ENCODE results near the gene PRKN.
"Not testable (repeated sequence)": the region's sequence is repeated elsewhere in the genome, so short reads cannot be mapped to it uniquely, and the experiment has no call there.

PRKN gene

DNA sequence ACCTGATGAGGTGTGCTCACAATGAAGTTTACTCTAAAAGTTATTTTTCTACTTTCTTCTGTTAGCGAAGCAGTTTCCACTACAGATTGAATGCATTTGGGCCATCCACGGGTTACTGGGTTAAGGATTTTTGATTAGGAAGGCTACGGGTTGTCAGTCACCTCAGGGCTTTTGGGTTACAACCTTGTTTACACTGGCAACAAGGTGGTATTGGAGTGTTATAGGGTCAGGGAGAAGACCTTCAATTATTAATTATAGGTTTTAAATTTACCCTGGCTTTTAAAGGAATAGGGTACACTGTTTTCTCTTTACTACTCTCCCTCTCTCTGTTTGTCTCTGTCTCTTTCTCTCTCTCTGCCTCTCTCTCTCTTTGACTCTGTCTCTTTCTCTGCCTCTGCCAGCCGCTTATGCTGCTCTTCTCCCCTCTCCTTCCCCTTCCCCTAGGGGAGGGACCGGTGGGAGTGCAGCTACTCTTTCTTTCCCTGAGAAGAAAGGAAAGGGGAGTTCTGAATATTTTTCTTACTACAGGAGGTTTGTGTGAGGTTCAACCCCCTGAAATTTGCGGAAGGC is 1413.5 kb downstream of the PRKN start:
- no peak overlapping the region for H3K27ac ChIP-seq (ENCODE audit: insufficient read depth, low read length, poor library complexity, severe bottlenecking)
- DNase-seq: no peak
- H3K4me3 ChIP-seq (ENCODE audit: insufficient read depth, low read depth, low read length, poor library complexity, severe bottlenecking): no peak overlapping the region
- no peaks in the 10 kb centered on the region for H3K9me3 ChIP-seq (ENCODE audit: control insufficient read depth, low read length)
- no peaks in the 10 kb centered on the region for H3K27me3 ChIP-seq (replicated peaks; ENCODE audit: control insufficient read depth, insufficient read depth, low read length, poor library complexity, severe bottlenecking)
- no peaks in the 10 kb centered on the region for H3K36me3 ChIP-seq (ENCODE audit: control insufficient read depth, insufficient read depth, low read length)
- H3K4me1 ChIP-seq (ENCODE audit: control insufficient read depth, insufficient read depth, low read length, poor library complexity, severe bottlenecking): no peaks in the 10 kb centered on the region

DNA sequence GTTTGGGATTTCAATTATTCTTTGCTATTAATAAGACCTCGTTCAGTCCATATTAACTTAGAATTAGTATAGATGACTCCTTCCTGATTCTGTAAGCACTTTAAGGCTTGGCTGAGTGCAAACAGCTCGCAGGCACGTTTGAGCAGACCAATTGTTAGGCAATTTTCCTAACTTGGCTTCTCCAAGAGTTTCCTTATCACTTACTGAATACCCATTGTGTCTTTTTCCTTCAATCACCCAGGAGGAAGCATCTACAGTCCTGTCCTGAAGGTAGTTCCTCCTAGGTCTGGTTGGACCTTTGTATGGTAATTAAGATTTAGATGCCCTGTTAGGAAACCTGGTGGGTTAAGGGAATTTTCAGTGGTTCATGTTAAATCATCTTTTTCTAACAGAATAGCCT is 1414.1 kb downstream of the PRKN start:
- H3K27ac ChIP-seq (ENCODE audit: insufficient read depth, low read length, poor library complexity, severe bottlenecking); DNase-seq; H3K9me3 ChIP-seq (ENCODE audit: control insufficient read depth, low read length); H3K27me3 ChIP-seq (replicated peaks; ENCODE audit: control insufficient read depth, insufficient read depth, low read length, poor library complexity, severe bottlenecking); H3K4me1 ChIP-seq (ENCODE audit: control insufficient read depth, insufficient read depth, low read length, poor library complexity, severe bottlenecking); H3K4me3 ChIP-seq (ENCODE audit: insufficient read depth, low read depth, low read length, poor library complexity, severe bottlenecking); H3K36me3 ChIP-seq (ENCODE audit: control insufficient read depth, insufficient read depth, low read length): not testable (repeated sequence)

- not testable (repeated sequence) for H3K4me3 ChIP-seq (ENCODE audit: insufficient read depth, low read depth, low read length, poor library complexity, severe bottlenecking); H3K27ac ChIP-seq (ENCODE audit: insufficient read depth, low read length, poor library complexity, severe bottlenecking); DNase-seq; H3K9me3 ChIP-seq (ENCODE audit: control insufficient read depth, low read length); H3K27me3 ChIP-seq (replicated peaks; ENCODE audit: control insufficient read depth, insufficient read depth, low read length, poor library complexity, severe bottlenecking); H3K4me1 ChIP-seq (ENCODE audit: control insufficient read depth, insufficient read depth, low read length, poor library complexity, severe bottlenecking); H3K36me3 ChIP-seq (ENCODE audit: control insufficient read depth, insufficient read depth, low read length)
Observed at GRCh38 chr6:161309774-161310173, 1417.8 kb downstream of the PRKN start.

DNA sequence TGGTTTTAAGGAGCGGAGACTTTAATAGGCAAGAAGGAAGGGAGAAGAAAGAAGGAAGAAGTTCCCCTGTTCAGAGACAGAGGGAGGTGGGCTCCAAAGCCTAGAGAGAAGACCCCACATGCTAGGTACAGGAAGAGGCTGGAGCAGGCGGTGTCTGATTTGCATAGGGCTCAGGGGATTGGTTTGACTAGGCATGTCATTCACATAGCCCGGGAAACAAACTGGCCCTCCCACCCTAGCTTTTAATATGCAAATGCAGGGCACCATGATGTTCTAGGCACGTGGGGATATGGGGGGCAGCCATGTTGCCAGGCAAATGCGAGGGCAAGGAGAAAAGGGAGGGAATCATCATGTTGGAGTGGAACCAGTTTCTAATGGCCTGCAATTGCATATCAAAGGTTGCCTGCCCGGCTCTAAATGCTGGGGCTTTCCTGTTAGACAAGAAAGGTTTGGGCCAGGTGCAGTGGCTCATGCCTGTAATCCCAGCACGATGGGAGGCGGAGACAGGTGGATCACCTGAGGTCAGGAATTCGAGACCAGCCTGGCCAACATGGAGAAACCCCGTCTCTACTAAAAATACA is 1419.4 kb downstream of the PRKN start:
- Histone ChIP-seq H3K36me3 (ENCODE audit: control insufficient read depth, insufficient read depth, low read length) (no peaks in the 10 kb centered on the region), H3K4me3 (ENCODE audit: insufficient read depth, low read depth, low read length, poor library complexity, severe bottlenecking) (no peak overlapping the region), H3K9me3 (ENCODE audit: control insufficient read depth, low read length) (no peaks in the 10 kb centered on the region), H3K4me1 (ENCODE audit: control insufficient read depth, insufficient read depth, low read length, poor library complexity, severe bottlenecking) (no peaks in the 10 kb centered on the region), H3K27ac (ENCODE audit: insufficient read depth, low read length, poor library complexity, severe bottlenecking) (no peak overlapping the region), H3K27me3 (replicated peaks; ENCODE audit: control insufficient read depth, insufficient read depth, low read length, poor library complexity, severe bottlenecking) (no peaks in the 10 kb centered on the region)
- no peak for DNase-seq

GRCh38 chr6:161305860-161306259 is 1421.7 kb downstream of the PRKN start:
- H3K4me3 ChIP-seq (ENCODE audit: insufficient read depth, low read depth, low read length, poor library complexity, severe bottlenecking): no peak overlapping the region
- H3K36me3 ChIP-seq (ENCODE audit: control insufficient read depth, insufficient read depth, low read length): no peaks in the 10 kb centered on the region
- no peaks in the 10 kb centered on the region for H3K4me1 ChIP-seq (ENCODE audit: control insufficient read depth, insufficient read depth, low read length, poor library complexity, severe bottlenecking)
- no peaks in the 10 kb centered on the region for H3K9me3 ChIP-seq (ENCODE audit: control insufficient read depth, low read length)
- no peak for DNase-seq
- no peak overlapping the region for H3K27ac ChIP-seq (ENCODE audit: insufficient read depth, low read length, poor library complexity, severe bottlenecking)
- no peaks in the 10 kb centered on the region for H3K27me3 ChIP-seq (replicated peaks; ENCODE audit: control insufficient read depth, insufficient read depth, low read length, poor library complexity, severe bottlenecking)

DNA sequence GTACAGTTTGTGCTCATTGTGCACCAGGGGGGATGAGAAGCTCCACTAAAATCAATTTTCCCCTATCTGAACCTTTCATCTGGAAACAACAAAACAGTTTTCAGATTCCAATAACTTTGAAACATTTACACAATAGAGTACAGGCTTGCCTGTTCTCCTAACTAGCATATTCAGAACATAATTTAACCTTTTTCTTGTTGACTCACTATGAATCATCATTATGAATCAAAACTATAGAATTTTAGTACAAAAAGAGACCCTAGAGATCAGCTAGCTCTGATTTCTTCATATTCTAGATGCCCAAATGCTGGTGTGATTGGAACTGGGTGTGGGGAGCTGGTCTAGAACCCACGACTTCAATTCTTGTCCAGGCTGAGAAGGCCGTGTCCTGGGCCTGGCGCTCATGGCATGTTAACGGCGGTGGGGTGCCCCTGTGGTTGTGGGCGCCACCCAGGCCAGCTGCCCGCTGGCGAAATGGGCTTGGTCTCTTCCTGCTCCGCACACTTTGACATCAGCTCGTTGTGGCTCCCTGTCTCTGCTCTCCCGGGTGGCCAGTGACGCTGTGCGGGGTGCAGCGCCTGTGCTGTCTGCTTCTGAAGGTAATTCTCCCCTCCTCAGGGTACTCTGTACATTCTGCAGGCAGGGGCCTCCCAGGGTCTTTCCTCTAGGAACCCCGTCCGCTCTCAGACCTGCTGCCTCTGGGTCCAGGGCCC is 1423.8 kb downstream of the PRKN start:
- DNase-seq: no peak
- H3K4me1 ChIP-seq (ENCODE audit: control insufficient read depth, insufficient read depth, low read length, poor library complexity, severe bottlenecking): no peaks in the 10 kb centered on the region
- no peaks in the 10 kb centered on the region for H3K36me3 ChIP-seq (ENCODE audit: control insufficient read depth, insufficient read depth, low read length)
- no peak overlapping the region for H3K4me3 ChIP-seq (ENCODE audit: insufficient read depth, low read depth, low read length, poor library complexity, severe bottlenecking)
- H3K27ac ChIP-seq (ENCODE audit: insufficient read depth, low read length, poor library complexity, severe bottlenecking): no peak overlapping the region
- H3K9me3 ChIP-seq (ENCODE audit: control insufficient read depth, low read length): no peaks in the 10 kb centered on the region
- no peaks in the 10 kb centered on the region for H3K27me3 ChIP-seq (replicated peaks; ENCODE audit: control insufficient read depth, insufficient read depth, low read length, poor library complexity, severe bottlenecking)

GRCh38 chr6:161302949-161303348 is 1424.6 kb downstream of the PRKN start:
- H3K27me3 ChIP-seq (replicated peaks; ENCODE audit: control insufficient read depth, insufficient read depth, low read length, poor library complexity, severe bottlenecking): no peaks in the 10 kb centered on the region
- H3K9me3 ChIP-seq (ENCODE audit: control insufficient read depth, low read length): no peaks in the 10 kb centered on the region
- H3K4me3 ChIP-seq (ENCODE audit: insufficient read depth, low read depth, low read length, poor library complexity, severe bottlenecking): no peak overlapping the region
- H3K36me3 ChIP-seq (ENCODE audit: control insufficient read depth, insufficient read depth, low read length): no peaks in the 10 kb centered on the region
- DNase-seq: no peak
- H3K27ac ChIP-seq (ENCODE audit: insufficient read depth, low read length, poor library complexity, severe bottlenecking): no peak overlapping the region
- H3K4me1 ChIP-seq (ENCODE audit: control insufficient read depth, insufficient read depth, low read length, poor library complexity, severe bottlenecking): no peaks in the 10 kb centered on the region

GRCh38 chr6:161301338-161301737 is 1426.2 kb downstream of the PRKN start:
- Histone ChIP-seq H3K4me1 (ENCODE audit: control insufficient read depth, insufficient read depth, low read length, poor library complexity, severe bottlenecking) (no peaks in the 10 kb centered on the region), H3K4me3 (ENCODE audit: insufficient read depth, low read depth, low read length, poor library complexity, severe bottlenecking) (no peak overlapping the region), H3K27me3 (replicated peaks; ENCODE audit: control insufficient read depth, insufficient read depth, low read length, poor library complexity, severe bottlenecking) (no peaks in the 10 kb centered on the region), H3K36me3 (ENCODE audit: control insufficient read depth, insufficient read depth, low read length) (no peaks in the 10 kb centered on the region), H3K27ac (ENCODE audit: insufficient read depth, low read length, poor library complexity, severe bottlenecking) (no peak overlapping the region), H3K9me3 (ENCODE audit: control insufficient read depth, low read length) (no peaks in the 10 kb centered on the region)
- DNase-seq: no peak

DNA sequence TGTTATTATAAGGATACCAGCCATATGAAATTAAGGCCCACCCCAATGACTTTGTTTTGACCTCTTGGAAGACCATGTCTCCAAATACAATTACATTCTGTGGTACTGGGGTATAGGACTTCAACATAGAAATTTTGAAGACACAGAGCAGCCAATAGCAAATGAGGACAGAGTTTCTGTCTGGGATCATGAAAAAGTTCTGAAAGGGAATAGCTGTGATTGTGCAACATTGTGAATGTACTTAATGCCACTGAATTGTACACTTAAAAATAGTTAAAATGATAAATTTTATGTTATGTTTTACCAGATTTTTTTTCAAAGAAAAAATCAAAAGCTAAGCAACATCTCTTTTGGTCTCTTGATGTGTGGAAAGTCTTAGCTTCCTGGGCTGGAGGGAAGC is 1426.7 kb downstream of the PRKN start:
- no peaks in the 10 kb centered on the region for H3K27me3 ChIP-seq (replicated peaks; ENCODE audit: control insufficient read depth, insufficient read depth, low read length, poor library complexity, severe bottlenecking)
- H3K27ac ChIP-seq (ENCODE audit: insufficient read depth, low read length, poor library complexity, severe bottlenecking): no peak overlapping the region
- no peaks in the 10 kb centered on the region for H3K4me1 ChIP-seq (ENCODE audit: control insufficient read depth, insufficient read depth, low read length, poor library complexity, severe bottlenecking)
- no peak overlapping the region for H3K4me3 ChIP-seq (ENCODE audit: insufficient read depth, low read depth, low read length, poor library complexity, severe bottlenecking)
- no peaks in the 10 kb centered on the region for H3K9me3 ChIP-seq (ENCODE audit: control insufficient read depth, low read length)
- no peaks in the 10 kb centered on the region for H3K36me3 ChIP-seq (ENCODE audit: control insufficient read depth, insufficient read depth, low read length)
- no peak for DNase-seq

DNA sequence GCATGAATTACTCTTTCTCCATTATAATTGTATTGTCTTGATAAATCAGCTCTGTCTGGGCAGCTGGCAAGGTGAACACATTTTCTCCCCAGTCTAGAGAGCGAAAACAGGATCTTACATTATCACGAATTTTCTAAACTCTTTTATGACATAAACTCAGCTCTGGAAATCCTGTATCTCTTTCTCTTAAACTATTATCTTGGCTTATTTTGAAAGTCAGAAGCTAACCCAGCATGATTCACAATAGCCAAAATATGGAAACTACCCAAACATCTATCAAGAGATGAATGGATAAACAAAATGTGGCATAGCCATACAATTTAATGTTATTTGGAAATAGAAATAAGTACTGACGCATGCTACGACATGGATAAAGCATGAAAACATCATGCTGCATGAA is 1427.8 kb downstream of the PRKN start:
- H3K36me3 ChIP-seq (ENCODE audit: control insufficient read depth, insufficient read depth, low read length): no peaks in the 10 kb centered on the region
- H3K4me1 ChIP-seq (ENCODE audit: control insufficient read depth, insufficient read depth, low read length, poor library complexity, severe bottlenecking): no peaks in the 10 kb centered on the region
- no peak overlapping the region for H3K27ac ChIP-seq (ENCODE audit: insufficient read depth, low read length, poor library complexity, severe bottlenecking)
- DNase-seq: no peak
- H3K27me3 ChIP-seq (replicated peaks; ENCODE audit: control insufficient read depth, insufficient read depth, low read length, poor library complexity, severe bottlenecking): no peaks in the 10 kb centered on the region
- H3K9me3 ChIP-seq (ENCODE audit: control insufficient read depth, low read length): no peaks in the 10 kb centered on the region
- no peak overlapping the region for H3K4me3 ChIP-seq (ENCODE audit: insufficient read depth, low read depth, low read length, poor library complexity, severe bottlenecking)

All from effector memory CD4-positive, alpha-beta T cell (primary cell).